HL-60/S4 (cell line): ENCODE results near the gene KCTD2.
"Not testable (repeated sequence)": the region's sequence is repeated elsewhere in the genome, so short reads cannot be mapped to it uniquely, and the experiment has no call there.

Experiments used
- in situ Hi-C: fragments of 300-500 bp; cut with MboI; formaldehyde crosslinking; loops from 2 replicates; pipeline ENCODE4 v1.14.3; 2022; ENCODE audit warnings: low sequenced_read_pairs

Gene KCTD2

DNA sequence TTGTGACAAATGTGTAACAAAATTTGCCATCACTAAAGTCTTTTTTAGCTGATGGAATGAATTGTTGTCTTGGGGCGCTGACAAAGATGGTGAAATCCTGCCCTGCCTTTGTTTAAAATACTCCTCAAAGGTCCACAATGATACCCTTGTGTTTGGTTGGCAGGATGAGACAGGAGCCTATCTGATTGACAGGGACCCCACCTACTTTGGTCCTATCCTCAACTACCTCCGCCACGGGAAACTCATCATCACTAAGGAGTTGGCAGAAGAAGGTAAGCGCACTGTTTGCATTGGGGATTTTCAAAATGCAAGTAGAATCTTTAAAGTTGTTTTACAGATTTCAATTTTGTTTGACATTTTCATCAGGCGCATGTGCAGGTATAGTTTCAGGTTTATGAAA is 2.0 kb downstream of the KCTD2 start:
- in situ Hi-C loops: no loop called here

GRCh38 chr17:75049706-75050105 is 2.7 kb downstream of the KCTD2 start:
- in situ Hi-C loops: no loop called here

- in situ Hi-C loops: no loop called here
Measured at GRCh38 chr17:75051941-75052340, 4.9 kb downstream of the KCTD2 start.

DNA sequence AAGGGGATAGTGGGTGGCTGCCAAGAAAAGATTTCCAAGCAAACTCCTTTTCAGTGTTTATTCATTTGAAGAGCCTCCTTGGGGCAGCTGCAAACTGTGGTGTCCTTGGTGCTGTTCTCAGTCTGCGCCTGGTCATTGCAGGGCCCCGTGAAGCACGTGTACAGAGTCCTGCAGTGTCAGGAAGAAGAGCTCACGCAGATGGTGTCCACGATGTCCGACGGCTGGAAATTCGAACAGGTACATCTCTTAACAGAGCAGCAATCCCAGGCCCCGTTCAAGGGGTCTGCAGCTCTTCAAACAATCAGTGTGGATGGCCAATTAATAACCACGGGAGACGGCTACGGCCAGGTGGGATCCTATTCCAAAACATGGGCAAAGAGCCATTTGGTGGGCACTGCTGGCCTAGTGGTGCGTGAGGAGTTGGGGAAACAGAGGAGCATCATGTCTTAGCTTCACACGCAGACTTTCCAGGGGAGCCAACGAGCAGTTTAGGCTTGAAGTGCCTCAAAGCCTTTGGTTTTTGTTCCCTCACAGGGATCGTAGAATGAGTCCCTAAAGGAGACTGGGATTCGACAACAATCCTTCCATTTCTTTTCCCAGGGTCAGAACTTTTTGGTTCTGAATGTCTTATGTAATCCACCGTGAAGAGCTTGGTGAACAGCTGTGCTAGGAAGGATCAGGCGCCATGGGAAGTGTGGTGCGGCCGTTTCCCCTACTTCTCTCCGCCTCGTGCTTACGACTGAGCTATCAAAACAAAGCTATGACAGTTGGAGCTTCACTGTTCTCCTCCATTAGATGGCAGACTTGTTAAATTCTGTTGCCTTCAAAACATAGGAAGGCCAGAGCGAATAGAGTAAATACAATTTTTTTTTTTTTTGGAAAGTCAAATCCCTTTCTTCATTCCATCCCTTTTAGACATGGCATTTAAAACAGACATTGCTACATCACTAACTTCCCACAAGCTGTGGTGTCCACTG is 12.6 kb downstream of the KCTD2 start:
- in situ Hi-C loops: no loop called here

GRCh38 chr17:75060434-75061054 is 13.5 kb downstream of the KCTD2 start:
- in situ Hi-C loops: no loop called here

DNA sequence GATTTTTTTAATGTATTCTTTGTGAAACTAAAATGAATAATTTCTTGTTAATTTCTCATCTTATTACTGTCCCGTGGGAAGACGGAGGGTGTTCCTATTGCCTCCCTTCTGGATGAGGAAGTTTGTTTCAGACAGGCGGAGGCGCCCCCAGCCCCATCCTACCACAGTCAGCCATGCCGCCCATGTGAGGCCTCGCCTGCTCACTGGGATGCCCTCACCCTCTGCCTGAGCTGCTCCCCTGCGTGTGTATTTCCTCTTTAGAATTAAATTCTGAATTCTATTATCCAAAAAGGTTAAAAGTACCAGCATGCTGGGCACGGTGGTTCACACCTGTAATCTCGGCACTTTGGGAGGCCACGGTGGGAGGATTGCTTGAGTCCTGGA is 14.0 kb downstream of the KCTD2 start:
- in situ Hi-C loops: no loop called here

DNA sequence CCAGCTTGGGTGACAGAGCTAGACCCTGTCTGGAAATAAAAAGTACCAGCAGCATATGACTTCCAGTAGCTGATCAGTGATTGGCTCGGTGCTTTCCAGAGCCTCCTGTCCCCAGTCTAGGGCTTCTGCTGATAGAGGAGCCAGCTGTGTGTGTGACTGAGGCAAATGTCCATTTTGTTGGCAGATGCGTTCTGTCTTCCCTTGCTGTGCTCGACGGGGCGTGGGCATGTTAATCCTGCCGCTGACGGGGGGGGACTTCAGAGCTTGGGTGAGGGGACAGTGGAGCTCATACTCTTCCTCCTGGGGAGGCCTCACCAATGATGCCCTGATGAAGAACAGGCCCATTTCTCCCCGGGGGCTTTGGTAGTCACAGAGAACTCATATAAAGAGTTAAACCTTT is 14.6 kb downstream of the KCTD2 start:
- in situ Hi-C loops: no loop called here

- in situ Hi-C loops: no loop called here
Measured at GRCh38 chr17:75063201-75063600, 16.2 kb downstream of the KCTD2 start.

DNA sequence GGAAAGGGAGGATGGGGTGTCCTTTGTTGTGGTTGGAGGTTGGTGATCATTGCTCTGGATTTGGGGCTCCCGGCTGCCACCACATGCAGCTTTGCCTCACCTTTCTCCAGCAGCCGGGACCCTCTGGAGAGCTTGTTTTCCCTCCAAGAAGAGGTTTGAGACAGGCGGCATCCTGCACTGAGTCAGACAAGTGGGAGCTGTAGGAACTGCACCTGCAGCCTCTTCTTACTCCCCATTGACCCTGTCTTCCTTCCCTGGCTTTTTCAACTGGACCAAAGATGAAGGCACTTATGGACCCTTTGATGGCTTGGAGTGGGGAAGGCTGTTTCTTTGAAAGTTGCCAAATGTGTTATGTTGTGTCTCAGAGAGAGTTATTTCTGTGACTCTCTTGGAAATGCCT is 16.6 kb downstream of the KCTD2 start:
- in situ Hi-C loops: no loop called here

- in situ Hi-C loops: no loop called here
Measured at GRCh38 chr17:75064040-75064439, 17.0 kb downstream of the KCTD2 start.

- in situ Hi-C loops: no loop called here
Measured at GRCh38 chr17:75064460-75064859, 17.4 kb downstream of the KCTD2 start.

GRCh38 chr17:75064867-75065561 is 18.0 kb downstream of the KCTD2 start:
- in situ Hi-C loops: loop anchor here (5.0 kb wide), 1 partner anchor 37 kb away; no protein-coding TSS in a partner anchor

DNA sequence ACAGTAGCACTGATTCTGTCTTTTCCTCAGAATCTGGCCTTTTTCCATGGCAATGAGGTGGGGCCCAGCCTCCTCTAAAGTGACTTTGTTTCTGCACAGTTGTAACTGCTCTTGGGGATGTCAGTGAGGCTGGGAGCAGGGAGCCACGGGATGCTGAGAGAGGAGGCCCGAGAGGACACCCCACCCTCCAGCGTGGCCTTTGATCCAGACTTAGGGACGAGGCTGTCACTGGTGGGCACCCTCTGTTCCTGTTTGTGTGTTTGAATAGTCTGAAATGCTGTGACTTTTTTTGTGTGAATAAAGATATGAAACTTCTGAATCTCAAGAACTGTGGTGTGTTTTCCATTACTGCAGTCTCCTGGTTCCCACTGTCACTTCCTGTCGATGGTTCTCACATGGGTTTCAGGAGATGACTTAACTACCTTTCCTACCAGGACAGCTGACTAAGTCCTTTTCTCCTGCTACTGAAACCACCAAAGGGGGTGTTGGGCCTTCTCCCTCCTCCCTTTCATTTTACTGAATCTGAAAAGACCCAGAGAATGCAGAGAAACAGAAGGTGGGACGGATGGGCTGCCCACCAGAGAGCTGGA is 18.6 kb downstream of the KCTD2 start:
- in situ Hi-C loops: loop anchor here (5.0 kb wide), 1 partner anchor 37 kb away; no protein-coding TSS in a partner anchor

DNA sequence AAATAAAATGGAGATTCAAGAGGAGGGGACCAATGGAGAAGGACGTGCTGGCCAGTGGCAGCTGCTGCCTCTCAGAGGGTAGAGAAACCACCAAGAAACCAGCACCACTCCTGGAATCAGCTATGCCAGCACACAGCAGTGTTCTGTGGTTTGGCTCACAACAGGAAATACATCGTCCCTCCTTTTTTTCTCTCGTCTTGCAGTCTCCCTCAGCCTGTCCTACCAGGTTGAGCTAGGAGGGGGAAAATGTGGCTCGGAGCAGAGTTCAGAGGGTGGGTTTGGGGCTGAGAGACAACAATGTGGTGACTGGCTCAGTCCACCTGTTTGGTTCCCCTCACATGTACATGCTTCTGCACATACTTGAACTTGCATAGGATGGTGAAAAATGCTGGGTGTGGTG is 20.8 kb downstream of the KCTD2 start:
- in situ Hi-C loops: loop anchor here (5.0 kb wide), 1 partner anchor 34 kb away; no protein-coding TSS in a partner anchor

DNA sequence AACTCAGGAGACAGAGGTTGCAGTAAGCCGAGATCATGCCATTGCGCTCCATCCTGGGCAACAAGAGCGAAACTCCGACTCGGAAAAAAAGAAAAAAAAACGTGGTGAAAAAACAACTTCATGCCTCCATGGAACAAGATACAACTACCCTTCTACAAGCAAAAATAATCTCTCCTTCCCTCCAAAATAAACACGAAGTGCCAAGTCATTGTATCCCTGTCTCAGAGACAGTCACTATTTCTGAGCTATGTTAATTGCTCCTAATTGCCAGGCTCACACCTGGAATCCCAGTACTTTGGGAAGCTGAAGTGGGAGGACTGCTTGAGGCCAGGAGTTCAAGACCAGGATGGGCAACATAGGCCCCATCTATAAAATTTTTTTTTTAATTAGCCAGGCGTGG is 21.7 kb downstream of the KCTD2 start:
- in situ Hi-C loops: loop anchor here (5.0 kb wide), 1 partner anchor 34 kb away; no protein-coding TSS in a partner anchor

DNA sequence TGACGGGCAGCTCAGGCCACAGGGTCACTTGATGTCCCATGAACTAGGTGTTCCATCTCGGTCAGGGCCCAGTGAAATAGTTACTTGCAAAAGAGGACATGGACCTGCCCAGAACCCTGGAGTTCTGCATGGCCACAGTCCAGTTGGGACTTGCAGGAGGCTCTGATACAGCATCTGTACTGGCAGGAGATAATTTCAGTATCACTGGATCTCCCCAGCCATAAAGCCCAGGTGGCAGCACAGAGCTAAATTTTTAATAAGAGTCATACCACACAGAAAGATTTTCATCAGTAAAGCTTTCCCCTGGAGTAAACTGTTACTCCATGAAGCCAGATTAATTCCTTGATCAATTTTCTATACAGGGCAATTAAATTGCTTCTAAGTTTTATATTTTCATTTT is 22.8 kb downstream of the KCTD2 start:
- in situ Hi-C loops: loop anchor here (5.0 kb wide), 1 partner anchor 33 kb away; no protein-coding TSS in a partner anchor

DNA sequence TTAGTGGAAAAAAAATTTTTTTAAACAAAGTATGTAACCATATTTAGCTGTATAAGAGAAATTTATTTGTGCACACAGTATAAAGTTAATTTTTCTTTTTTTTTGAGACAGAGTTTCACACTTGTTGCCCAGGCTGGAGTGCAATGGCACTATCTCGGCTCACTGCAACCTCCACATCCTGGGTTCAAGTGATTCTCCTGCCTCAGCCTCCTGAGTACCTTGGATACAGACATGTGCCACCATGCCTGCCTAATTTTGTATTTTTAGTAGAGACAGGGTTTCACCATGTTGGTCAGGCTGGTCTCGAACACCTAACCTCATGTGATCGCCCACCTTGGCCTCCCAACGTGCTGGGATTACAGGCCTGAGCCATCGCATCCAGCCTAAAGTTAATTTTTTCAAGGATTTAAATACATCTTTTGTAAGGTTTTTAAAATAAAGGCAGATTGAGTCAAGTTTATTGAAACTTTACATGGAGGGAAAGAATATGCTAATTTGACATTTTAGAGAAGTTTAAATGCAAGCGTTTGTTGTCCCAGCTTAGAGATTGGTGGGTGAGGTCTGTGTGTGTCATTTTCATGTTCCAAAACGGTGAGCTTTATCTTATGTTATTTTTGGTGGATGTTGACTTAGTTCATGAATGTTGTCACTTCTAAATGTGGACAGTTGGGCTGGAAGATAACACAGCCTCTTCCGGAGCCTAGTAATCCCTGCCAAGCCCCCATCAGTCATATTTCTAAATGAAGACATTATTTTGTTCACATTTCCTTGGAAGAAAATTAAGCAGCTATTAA is 24.6 kb downstream of the KCTD2 start:
- in situ Hi-C loops: not testable (repeated sequence)

DNA sequence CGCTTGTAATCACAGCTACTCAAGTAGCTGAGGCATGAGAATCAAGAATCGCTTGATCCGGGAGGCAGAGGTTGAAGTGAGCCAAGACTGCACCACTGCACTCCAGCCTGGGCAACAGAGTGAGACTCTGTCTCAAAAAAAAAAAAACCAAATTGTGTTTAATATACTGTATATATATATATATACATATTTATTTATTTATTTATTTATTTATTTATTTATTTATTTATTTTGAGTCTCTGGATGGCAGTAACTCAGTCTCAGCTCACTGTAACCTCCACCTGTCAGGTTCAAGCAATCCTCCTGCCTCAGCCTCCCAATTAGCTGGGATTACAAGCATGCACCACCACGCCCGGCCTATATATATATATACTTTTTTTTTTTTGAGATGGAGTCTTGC is 25.9 kb downstream of the KCTD2 start:
- in situ Hi-C loops: not testable (repeated sequence)

DNA sequence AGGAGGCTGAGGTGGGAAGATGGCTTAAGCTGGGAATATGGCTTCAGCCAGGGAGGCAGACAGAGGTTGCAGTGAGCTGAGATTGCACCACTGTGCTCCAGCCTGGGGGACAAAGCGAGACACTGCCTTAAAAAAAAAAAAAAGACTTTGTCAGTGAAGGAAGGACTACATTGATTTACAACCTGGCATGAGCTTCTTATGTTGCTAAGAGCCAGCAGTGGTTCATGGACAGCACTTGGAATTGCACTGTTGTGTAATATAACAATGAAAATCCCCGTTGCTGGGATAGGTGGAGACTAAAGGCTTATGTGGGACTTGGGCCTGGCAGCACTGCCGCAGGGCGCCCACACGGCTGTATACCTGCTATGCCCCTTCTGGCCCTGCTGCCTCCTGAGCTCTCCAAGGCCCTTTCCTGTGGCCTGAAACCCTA is 26.6 kb downstream of the KCTD2 start:
- in situ Hi-C loops: no loop called here

DNA sequence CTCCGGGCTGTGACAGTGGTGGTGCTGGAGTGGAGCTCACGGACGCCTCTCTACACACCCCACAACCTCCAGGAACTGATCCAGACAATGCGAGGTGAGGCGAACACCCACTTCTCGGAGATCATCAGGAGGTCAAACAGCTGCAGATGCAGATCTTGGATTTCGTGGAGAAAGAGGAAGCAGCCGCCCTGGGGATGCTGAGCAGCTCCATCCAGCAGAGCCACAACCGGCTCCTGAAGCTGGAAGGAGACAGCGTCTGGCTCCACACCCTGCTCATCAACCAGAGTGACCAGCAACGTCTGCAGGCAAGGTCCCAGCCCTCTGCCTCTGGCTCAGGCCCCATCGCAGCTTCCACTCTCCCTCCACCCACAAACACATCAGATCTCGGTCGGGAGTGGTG is 27.5 kb downstream of the KCTD2 start:
- in situ Hi-C loops: no loop called here
